Gastroesophageal sphincter (tissue), 4 donors: ENCODE data around the gene PARN. TPM values are rescaled to one million over a fixed set of nuclear protein-coding genes. Genes with fewer than 3 reads are reported as not detected.

Source experiments
- ATAC-seq: fragments of 150-250 bp; one replicate; pipeline ENCODE4 v1.9.1; 2016; ENCODE audit warnings: mild to moderate bottlenecking, moderate library complexity
- H3K27ac ChIP-seq, 4 donors: fragments of 200-600 bp; sonication (generic) in 3 of 4; 1 replicate in 3 of 4; 2 replicates in 1 of 4; pipeline ENCODE4 v1.5.1; 2016 to 2019
- H3K27me3 ChIP-seq: fragments of 200-600 bp; sonication (generic); one replicate; pipeline ENCODE4 v1.5.1; 2019
- H3K36me3 ChIP-seq, 2 donors: fragments of 200-600 bp; sonication (generic); one replicate each; pipeline ENCODE4 v1.5.1; 2019; ENCODE audit warnings: control low read depth in 1 of 2
- H3K4me1 ChIP-seq, 3 donors: fragments of 200-600 bp; sonication (generic); 1 replicate in 2 of 3; 2 replicates in 1 of 3; pipeline ENCODE4 v1.5.1; 2016 to 2019; ENCODE audit warnings: control low read depth in 2 of 3
- H3K4me3 ChIP-seq, 2 donors: fragments of 200-600 bp; sonication (generic); one replicate each; pipeline ENCODE4 v1.5.1; 2019; ENCODE audit warnings: mild to moderate bottlenecking in 1 of 2, moderate library complexity in 1 of 2
- H3K9me3 ChIP-seq, 3 donors: fragments of 200-600 bp; sonication (generic); one replicate each; pipeline ENCODE4 v1.5.1; 2017 to 2019; ENCODE audit warnings: control low read depth in 2 of 3
- EP300 ChIP-seq: sonication (generic); formaldehyde crosslinking; IDR thresholded peaks from one replicate; pipeline ENCODE4 v1.6.1; 2017; ENCODE audit warnings: antibody characterized with exemption, mild to moderate bottlenecking
- POLR2A ChIP-seq, 2 donors: fragments of 450-650 bp; IDR thresholded peaks; one replicate each; pipeline ENCODE4 v1.6.1; 2017; ENCODE audit warnings: antibody characterized with exemption in 2 of 2, mild to moderate bottlenecking in 2 of 2, moderate library complexity in 1 of 2
- POLR2AphosphoS5 ChIP-seq: sonication (generic); formaldehyde crosslinking; IDR thresholded peaks from one replicate; pipeline ENCODE4 v1.6.1; 2017; ENCODE audit warnings: antibody characterized with exemption
- WGBS, 2 donors: methylation state at CpG; one replicate each; pipeline ENCODE4 v1.1.5; 2018; ENCODE audit warnings: low coverage in 1 of 2; 5-methylcytosine and 5-hydroxymethylcytosine counted together
- total RNA-seq, 4 donors: library from RNA; depleted of rRNA; stranded (reverse); fragments of >200 nt; gene quantifications; one replicate each; pipeline ENCODE4 v1.1.0, GENCODE V29; 2016
- TF ChIP-seq, protein P1 (sequence below), 4 experiments: fragments of 200-600 bp in 2 of 4; fragments of 450-650 bp in 2 of 4; sonication (generic) in 1 of 4; IDR thresholded peaks; one replicate each; pipeline ENCODE4 v1.5.1; 2017 to 2019; ENCODE audit warnings: antibody characterized with exemption in 4 of 4, mild to moderate bottlenecking in 2 of 4, moderate library complexity in 2 of 4

PARN gene
- total RNA-seq, 4 donors from 2014 or later, result 34.9 to 49.7 (median 40.0) TPM

GRCh38 chr16:14564323-14564722 lies 65.7 kb downstream of the PARN start:
- peaks cover 3 to 24% (median 8%) of the 10 kb centered on the region in 3 donors for H3K4me1 ChIP-seq
- no peak overlapping the region for H3K27ac ChIP-seq
- peaks cover 0 to 17% of the 10 kb centered on the region in 2 donors for H3K36me3 ChIP-seq
- ATAC-seq, result no peak
- TF ChIP-seq EP300 (no peak), POLR2A (IDR thresholded peaks at IDR 0.05) (no peak), POLR2AphosphoS5 (no peak)
- TF ChIP-seq, protein P1, sequence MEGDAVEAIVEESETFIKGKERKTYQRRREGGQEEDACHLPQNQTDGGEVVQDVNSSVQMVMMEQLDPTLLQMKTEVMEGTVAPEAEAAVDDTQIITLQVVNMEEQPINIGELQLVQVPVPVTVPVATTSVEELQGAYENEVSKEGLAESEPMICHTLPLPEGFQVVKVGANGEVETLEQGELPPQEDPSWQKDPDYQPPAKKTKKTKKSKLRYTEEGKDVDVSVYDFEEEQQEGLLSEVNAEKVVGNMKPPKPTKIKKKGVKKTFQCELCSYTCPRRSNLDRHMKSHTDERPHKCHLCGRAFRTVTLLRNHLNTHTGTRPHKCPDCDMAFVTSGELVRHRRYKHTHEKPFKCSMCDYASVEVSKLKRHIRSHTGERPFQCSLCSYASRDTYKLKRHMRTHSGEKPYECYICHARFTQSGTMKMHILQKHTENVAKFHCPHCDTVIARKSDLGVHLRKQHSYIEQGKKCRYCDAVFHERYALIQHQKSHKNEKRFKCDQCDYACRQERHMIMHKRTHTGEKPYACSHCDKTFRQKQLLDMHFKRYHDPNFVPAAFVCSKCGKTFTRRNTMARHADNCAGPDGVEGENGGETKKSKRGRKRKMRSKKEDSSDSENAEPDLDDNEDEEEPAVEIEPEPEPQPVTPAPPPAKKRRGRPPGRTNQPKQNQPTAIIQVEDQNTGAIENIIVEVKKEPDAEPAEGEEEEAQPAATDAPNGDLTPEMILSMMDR (IDR thresholded peaks at IDR 0.05), result no peak
- no peaks in the 10 kb centered on the region for H3K27me3 ChIP-seq
- no peak overlapping the region for H3K4me3 ChIP-seq
- 85% methylated on average over 4 to 7 of the region's 9 CpGs for WGBS, 2 donors
- no peaks in the 10 kb centered on the region for H3K9me3 ChIP-seq

- ATAC-seq, result peak; percentile 39
- H3K4me3 ChIP-seq, result no peak overlapping the region
- TF ChIP-seq POLR2A (IDR thresholded peaks at IDR 0.05), result no peak
- TF ChIP-seq, protein P1 (IDR thresholded peaks at IDR 0.05), result peak in 1 of 4 experiments; percentile 12
- H3K27me3 ChIP-seq, result no peaks in the 10 kb centered on the region
- H3K4me1 ChIP-seq, result peaks cover 3 to 24% (median 8%) of the 10 kb centered on the region in 3 donors
- H3K36me3 ChIP-seq, result peaks cover 0 to 23% of the 10 kb centered on the region in 2 donors
- WGBS, 2 donors, result 55 to 61% methylated on average over 8 of the region's 8 CpGs
- H3K9me3 ChIP-seq, result no peaks in the 10 kb centered on the region
- H3K27ac ChIP-seq, result no peak overlapping the region
Measured at GRCh38 chr16:14562691-14563491, 67.2 kb downstream of the PARN start.

- Histone ChIP-seq H3K4me1 (peaks cover 3 to 8% (median 6%) of the 10 kb centered on the region in 3 donors), H3K36me3 (peaks cover 0 to 30% of the 10 kb centered on the region in 2 donors), H3K27me3 (no peaks in the 10 kb centered on the region), H3K9me3 (no peaks in the 10 kb centered on the region), H3K4me3 (no peak overlapping the region), H3K27ac (no peak overlapping the region)
- TF ChIP-seq POLR2A (IDR thresholded peaks at IDR 0.05) (no peak), POLR2AphosphoS5 (no peak), EP300 (no peak)
- TF ChIP-seq, protein P1 (IDR thresholded peaks at IDR 0.05), result no peak
- WGBS, 2 donors, result 95% methylated on average over 2 of the region's 7 CpGs; no CpG with 5 or more reads in 1 of the 2 donors
- ATAC-seq, result no peak
Measured at GRCh38 chr16:14560523-14560922, 69.5 kb downstream of the PARN start.

GRCh38 chr16:14559809-14560241 lies 70.2 kb downstream of the PARN start:
- Histone ChIP-seq H3K4me3 (no peak overlapping the region), H3K9me3 (no peaks in the 10 kb centered on the region), H3K27me3 (no peaks in the 10 kb centered on the region), H3K27ac (no peak overlapping the region), H3K4me1 (peaks cover 0 to 1% (median 0%) of the 10 kb centered on the region in 3 donors), H3K36me3 (peaks cover 0 to 30% of the 10 kb centered on the region in 2 donors)
- no peak for ATAC-seq
- WGBS, 2 donors, result 77 to 100% methylated on average over 5 to 8 of the region's 8 CpGs
- TF ChIP-seq POLR2A (IDR thresholded peaks at IDR 0.05) (no peak), EP300 (no peak), POLR2AphosphoS5 (no peak)
- TF ChIP-seq, protein P1 (IDR thresholded peaks at IDR 0.05), result no peak

GRCh38 chr16:14553447-14553846 lies 76.6 kb downstream of the PARN start:
- no peak overlapping the region for H3K4me3 ChIP-seq
- no peak for TF ChIP-seq POLR2AphosphoS5
- TF ChIP-seq, protein P1 (IDR thresholded peaks at IDR 0.05), result no peak
- no peak for TF ChIP-seq POLR2A (IDR thresholded peaks at IDR 0.05)
- TF ChIP-seq EP300, result no peak
- peaks cover 0 to 11% (median 3%) of the 10 kb centered on the region in 3 donors for H3K4me1 ChIP-seq
- no peak overlapping the region for H3K27ac ChIP-seq
- no peak for ATAC-seq
- peaks cover 0 to 49% of the 10 kb centered on the region in 2 donors for H3K36me3 ChIP-seq
- H3K27me3 ChIP-seq, result no peaks in the 10 kb centered on the region
- H3K9me3 ChIP-seq, result no peaks in the 10 kb centered on the region
- WGBS, 2 donors, result 53 to 61% methylated on average over 4 of the region's 4 CpGs
